T47D (cell line): ENCODE data around the gene ADAR.
A peak's percentile ranks its signal among the peaks of the same experiment; 100 is the strongest.

Experiments used
- DNase-seq, 2 experiments: peaks; one replicate each; pipeline versions ENCODE4 v3.0.0 to v3.0.0-alpha.2; 2011 to 2012; ENCODE audit warnings: low read depth in 1 of 2, low spot score in 1 of 2
- JUND ChIP-seq: IDR thresholded peaks from 2 replicates; pipeline ENCODE4 v1.6.1; 2012; ENCODE audit warnings: low read depth
- in situ Hi-C: cut with HindIII; loops from 2 replicates; pipeline ENCODE4 v1.10.0; 2016; ENCODE audit warnings: low sequenced_read_pairs, low pct_unique_long_range_greater_than_20kb

Gene ADAR

DNA sequence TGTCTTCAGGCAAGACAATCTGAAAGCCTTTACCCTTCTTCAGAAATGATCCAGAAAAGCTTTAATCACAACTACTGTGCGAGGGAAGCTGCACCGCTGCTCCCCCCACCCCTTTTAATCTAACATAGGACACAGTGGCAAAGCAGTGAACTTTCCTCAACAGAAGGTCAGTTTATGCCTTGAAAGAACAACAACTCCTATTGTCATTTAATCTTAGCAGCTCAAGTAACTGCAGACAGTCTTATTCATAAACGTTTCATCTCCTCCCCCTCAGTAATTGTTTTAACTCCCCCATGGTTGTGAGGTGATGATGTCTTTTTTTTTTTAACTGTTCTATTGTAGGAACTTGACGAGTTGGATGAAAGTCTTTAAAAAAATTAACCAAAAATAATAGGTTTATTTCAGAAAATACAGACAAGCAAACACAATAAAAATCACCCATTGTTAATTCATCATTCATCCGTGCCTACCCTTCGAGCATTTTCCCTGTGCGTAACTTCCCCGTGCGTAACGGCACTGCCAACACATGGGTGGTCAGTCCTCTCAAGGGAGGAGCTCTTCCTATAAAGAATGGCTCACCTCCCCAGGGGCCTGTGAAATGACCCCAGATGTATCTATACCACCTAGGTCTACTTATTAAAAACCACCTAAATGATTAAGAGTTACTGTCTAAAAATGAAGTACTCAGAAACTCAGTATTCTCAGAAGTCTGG lies 3.3 kb upstream of the ADAR start:
- DNase-seq, result no peak
- TF ChIP-seq JUND, result no peak
- in situ Hi-C loops, result no loop called here

- TF ChIP-seq JUND, result no peak
- peak in 1 of 2 experiments; percentile 14 for DNase-seq
- in situ Hi-C loops, result no loop called here
These were observed 1.7 kb upstream of the ADAR start for GRCh38 chr1:154609398-154610380.

DNA sequence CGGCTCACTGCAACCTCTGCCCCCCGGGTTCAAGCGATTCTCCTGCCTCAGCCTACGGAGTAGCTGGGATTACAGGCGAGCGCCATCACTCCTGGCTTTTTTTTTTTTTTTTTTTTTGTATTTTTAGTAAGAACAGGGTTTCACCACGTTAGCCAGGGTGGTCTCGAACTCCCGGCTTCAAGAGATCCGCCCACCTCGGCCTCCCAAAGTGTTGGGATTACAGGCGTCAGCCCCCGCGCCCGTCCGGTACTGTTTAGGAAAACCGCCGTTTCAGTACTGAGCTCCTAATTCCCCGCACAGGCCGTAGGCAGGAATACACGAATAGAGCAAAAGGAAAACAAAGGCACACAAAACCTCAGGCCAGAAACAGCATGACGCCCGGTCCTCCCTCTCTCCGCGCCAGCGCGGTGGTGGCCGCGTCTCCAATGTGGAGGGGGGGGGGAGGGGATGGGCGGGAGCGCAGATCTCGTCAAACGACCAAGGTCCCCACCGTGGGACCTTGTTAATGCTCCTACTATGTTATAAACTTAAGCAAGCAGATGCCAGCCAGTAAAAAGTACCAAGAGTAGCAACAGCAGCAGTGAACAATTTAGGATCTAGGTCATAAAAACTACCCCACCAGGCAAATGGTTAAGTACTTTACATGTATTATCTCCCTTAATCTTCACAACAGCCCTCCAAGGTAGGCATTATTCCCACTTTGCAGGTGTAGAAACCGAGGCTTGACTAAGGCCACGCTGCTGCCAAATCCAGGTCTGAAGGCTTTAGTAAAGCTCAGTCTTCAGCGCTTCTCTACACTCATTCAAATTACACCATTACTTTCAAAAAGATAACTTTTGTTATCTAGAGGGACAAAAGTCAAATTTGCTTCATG lies 648 bp upstream of the ADAR start:
- in situ Hi-C loops, result no loop called here
- TF ChIP-seq JUND, result no peak
- peak; percentile 42 to 83 for DNase-seq

- in situ Hi-C loops, result no loop called here
- peak in 1 of 2 experiments; percentile 44 for DNase-seq
- TF ChIP-seq JUND, result no peak
These were observed 829 bp downstream of the ADAR start for GRCh38 chr1:154607106-154607608.

DNA sequence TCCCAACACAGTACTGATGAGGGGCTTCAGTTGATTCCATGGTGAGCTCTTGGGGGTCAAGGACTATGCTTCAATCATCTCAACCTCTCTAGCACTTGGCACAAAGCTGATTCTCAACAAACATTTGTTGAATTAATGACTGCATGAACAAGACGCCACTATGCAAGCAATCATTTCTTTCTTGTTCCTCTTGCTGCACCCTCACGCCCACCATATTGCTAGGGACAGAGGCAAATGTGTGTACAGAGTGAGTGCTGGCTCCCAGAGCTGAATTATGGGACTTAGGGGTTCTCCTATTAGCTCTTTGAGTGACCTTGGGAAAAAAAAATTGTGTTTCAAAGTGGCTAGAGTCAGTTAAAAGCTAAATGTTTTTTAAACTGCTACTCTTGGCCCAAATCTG lies 2.5 kb downstream of the ADAR start:
- TF ChIP-seq JUND, result no peak
- in situ Hi-C loops, result no loop called here
- no peak for DNase-seq

GRCh38 chr1:154603317-154603716 lies 4.7 kb downstream of the ADAR start:
- no peak for TF ChIP-seq JUND

DNA sequence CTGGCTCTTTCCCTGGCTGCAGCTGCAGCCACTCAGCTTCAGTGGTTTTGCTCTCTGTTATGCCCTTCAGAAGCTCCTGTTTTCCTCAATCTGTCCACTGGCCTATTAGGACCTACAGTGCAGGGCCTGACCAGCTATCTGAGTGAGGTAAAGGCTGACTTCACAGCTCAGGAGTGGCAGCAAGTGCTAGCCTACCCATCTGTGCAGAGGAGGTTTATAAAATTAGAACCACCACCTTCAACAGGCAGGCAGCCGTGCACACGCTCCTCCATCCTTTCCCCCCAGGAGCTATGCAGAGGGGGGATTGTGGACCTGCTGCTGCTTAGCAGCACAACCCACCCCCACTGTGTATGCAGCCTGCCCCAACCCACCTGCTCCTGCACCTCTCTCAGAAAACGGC lies 8.3 kb downstream of the ADAR start:
- no peak for DNase-seq
- TF ChIP-seq JUND, result no peak

More at GRCh38 chr1:154603317-154603716, 4.7 kb downstream of the ADAR start:
- no peak for DNase-seq
- in situ Hi-C loops, result no loop called here

GRCh38 chr1:154598871-154599635 lies 8.9 kb downstream of the ADAR start:
- TF ChIP-seq JUND, result no peak
- in situ Hi-C loops, result no loop called here
- DNase-seq, result no peak

More for the DNA sequence above, 8.3 kb downstream of the ADAR start:
- in situ Hi-C loops, result no loop called here

DNA sequence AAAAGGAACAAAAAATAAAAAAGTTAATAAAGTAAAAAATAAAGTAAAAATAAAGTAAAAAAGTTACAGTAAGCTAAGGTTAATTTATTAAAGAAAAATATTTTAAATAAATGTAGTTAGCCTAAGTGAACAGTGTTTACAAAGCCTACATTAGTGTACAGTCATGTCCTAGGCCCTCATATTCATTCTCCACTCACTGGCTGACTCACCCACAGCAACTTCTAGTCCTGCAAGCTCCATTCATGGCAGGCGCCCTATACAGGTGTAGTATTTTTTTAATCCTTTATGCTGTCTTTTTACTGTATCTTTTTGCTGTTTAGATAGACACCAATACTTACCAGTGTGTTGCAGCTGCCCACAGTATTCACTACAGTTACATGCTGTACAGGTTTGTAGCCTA lies 12.4 kb downstream of the ADAR start:
- in situ Hi-C loops, result no loop called here
- DNase-seq, result no peak

GRCh38 chr1:154594811-154595210 lies 13.2 kb downstream of the ADAR start:
- DNase-seq, result no peak
- in situ Hi-C loops, result no loop called here
- TF ChIP-seq JUND, result no peak

More for the DNA sequence above, 12.4 kb downstream of the ADAR start:
- TF ChIP-seq JUND, result no peak

DNA sequence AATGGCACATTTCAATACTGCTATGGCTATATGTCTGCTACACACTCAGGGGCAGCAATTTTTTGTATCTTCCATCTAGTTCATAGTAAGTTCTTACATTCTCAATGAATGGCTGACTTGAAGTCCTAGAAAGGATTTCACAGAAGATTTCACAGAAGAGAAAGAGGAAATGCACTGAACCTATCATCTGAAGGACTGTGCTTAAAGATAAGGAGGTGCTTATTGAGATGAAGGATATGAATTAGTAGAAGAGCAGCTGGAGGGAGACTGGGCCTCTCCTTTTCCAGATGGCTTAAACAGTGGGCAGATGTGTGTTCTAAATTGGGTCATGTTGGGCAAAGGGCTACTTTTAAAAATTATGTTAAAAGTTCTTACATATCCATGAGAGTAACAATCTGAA lies 14.6 kb downstream of the ADAR start:
- no peak for DNase-seq
- no peak for TF ChIP-seq JUND
- in situ Hi-C loops, result no loop called here
